ENCODE data around the gene TMEM259. TPM values are rescaled to one million over a fixed set of nuclear protein-coding genes. Genes with fewer than 3 reads are reported as not detected.

TMEM259 gene
- total and polyA plus RNA-seq, 9 of the 15 experiments (the other 6 are each of a cell fraction or from before 2014, with no cell fraction given) = 0.52 to 231 (median 63.6) TPM

DNA sequence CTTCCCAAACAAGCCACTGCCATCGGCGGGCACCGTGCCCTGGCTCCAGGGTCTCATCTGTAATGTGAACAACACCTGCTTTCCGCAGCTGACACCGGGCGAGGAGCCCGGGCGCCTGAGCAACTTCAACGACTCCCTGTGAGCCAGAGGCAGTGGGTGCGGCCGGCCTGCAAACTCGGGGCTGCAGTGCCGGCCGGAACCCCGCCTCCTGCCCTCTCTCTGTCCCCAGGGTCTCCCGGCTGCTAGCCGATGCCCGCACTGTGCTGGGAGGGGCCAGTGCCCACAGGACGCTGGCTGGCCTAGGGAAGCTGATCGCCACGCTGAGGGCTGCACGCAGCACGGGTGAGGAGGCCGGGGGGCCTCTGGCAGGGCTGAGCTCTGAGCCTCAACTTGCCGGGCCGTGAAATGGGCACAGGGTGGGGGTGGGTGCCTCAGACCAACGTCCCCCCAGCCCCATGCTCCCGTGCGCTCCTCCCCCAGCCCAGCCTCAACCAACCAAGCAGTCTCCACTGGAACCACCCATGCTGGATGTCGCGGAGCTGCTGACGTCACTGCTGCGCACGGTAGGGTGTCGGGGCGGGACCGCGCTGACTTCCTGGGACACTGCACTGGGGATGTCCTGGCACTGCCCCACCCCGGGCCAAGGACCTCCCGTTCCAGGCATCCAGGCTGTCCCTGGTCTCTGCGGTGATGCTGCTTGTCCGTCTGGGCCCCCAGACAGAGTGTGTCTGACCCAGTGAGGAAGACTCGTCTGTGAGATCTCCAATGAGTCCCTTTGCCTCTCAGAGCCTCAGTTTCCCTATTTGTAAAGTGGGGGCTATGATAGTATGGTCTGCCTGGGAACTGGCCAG is 21.1 kb upstream of the TMEM259 start (continued):
- TF ChIP-seq, protein P1, sequence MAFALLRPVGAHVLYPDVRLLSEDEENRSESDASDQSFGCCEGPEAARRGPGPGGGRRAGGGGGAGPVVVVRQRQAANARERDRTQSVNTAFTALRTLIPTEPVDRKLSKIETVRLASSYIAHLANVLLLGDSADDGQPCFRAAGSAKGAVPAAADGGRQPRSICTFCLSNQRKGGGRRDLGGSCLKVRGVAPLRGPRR (CRISPR knock-in tag; IDR thresholded peaks at IDR 0.05) = no peak
- TF ChIP-seq, protein P2, sequence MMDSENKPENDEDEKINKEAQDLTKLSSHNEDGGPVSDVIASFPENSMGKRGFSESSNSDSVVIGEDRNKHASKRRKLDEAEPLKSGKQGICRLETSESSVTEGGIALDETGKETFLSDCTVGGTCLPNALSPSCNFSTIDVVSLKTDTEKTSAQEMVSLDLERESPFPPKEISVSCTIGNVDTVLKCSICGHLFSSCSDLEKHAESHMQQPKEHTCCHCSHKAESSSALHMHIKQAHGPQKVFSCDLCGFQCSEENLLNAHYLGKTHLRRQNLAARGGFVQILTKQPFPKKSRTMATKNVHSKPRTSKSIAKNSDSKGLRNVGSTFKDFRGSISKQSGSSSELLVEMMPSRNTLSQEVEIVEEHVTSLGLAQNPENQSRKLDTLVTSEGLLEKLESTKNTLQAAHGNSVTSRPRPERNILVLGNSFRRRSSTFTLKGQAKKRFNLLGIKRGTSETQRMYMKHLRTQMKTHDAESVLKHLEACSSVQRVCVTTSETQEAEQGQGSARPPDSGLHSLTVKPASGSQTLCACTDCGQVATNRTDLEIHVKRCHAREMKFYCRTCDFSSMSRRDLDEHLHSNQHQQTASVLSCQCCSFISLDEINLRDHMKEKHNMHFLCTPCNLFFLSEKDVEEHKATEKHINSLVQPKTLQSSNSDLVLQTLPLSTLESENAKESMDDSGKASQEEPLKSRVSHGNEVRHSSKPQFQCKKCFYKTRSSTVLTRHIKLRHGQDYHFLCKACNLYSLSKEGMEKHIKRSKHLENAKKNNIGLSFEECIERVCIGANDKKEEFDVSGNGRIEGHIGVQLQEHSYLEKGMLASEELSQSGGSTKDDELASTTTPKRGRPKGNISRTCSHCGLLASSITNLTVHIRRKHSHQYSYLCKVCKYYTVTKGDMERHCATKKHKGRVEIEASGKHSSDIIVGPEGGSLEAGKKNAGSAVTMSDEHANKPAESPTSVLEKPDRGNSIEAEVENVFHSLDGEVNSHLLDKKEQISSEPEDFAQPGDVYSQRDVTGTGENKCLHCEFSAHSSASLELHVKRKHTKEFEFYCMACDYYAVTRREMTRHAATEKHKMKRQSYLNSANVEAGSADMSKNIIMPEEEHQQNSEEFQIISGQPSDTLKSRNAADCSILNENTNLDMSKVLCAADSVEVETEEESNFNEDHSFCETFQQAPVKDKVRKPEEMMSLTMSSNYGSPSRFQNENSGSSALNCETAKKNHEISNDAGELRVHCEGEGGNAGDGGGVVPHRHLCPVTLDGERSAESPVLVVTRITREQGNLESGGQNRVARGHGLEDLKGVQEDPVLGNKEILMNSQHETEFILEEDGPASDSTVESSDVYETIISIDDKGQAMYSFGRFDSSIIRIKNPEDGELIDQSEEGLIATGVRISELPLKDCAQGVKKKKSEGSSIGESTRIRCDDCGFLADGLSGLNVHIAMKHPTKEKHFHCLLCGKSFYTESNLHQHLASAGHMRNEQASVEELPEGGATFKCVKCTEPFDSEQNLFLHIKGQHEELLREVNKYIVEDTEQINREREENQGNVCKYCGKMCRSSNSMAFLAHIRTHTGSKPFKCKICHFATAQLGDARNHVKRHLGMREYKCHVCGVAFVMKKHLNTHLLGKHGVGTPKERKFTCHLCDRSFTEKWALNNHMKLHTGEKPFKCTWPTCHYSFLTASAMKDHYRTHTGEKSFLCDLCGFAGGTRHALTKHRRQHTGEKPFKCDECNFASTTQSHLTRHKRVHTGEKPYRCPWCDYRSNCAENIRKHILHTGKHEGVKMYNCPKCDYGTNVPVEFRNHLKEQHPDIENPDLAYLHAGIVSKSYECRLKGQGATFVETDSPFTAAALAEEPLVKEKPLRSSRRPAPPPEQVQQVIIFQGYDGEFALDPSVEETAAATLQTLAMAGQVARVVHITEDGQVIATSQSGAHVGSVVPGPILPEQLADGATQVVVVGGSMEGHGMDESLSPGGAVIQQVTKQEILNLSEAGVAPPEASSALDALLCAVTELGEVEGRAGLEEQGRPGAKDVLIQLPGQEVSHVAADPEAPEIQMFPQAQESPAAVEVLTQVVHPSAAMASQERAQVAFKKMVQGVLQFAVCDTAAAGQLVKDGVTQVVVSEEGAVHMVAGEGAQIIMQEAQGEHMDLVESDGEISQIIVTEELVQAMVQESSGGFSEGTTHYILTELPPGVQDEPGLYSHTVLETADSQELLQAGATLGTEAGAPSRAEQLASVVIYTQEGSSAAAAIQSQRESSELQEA (IDR thresholded peaks at IDR 0.05; ENCODE audit: low read depth) = no peak
- TF ChIP-seq JUNB (CRISPR knock-in tag; conservative IDR thresholded peaks at IDR 0.05) (no peak), TEAD4 (IDR thresholded peaks at IDR 0.05; ENCODE audit: low read length) (peak; percentile 13; the same call in 1 of the 2 replicates), TEAD4 (CRISPR knock-in tag; IDR thresholded peaks at IDR 0.05; ENCODE audit: borderline replicate concordance) (no peak), ELF1 (tag; IDR thresholded peaks at IDR 0.05) (no peak), PHF21A (IDR thresholded peaks at IDR 0.05; ENCODE audit: borderline replicate concordance, low read depth) (no peak), ZNF347 (CRISPR knock-in tag; IDR thresholded peaks at IDR 0.05; ENCODE audit: low read depth) (no peak), POLR2B (IDR thresholded peaks at IDR 0.05; ENCODE audit: low read depth, partially characterized antibody) (peak; percentile 39), ZNF121 (CRISPR knock-in tag; conservative IDR thresholded peaks at IDR 0.05) (0 out of 2 replicates have a peak, but pooled peaks have one; percentile 7)
- TF ChIP-seq, protein P3, sequence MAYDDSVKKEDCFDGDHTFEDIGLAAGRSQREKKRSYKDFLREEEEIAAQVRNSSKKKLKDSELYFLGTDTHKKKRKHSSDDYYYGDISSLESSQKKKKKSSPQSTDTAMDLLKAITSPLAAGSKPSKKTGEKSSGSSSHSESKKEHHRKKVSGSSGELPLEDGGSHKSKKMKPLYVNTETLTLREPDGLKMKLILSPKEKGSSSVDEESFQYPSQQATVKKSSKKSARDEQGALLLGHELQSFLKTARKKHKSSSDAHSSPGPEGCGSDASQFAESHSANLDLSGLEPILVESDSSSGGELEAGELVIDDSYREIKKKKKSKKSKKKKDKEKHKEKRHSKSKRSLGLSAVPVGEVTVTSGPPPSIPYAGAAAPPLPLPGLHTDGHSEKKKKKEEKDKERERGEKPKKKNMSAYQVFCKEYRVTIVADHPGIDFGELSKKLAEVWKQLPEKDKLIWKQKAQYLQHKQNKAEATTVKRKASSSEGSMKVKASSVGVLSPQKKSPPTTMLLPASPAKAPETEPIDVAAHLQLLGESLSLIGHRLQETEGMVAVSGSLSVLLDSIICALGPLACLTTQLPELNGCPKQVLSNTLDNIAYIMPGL (CRISPR knock-in tag; IDR thresholded peaks at IDR 0.05) = no peak
- TF ChIP-seq, protein P4, sequence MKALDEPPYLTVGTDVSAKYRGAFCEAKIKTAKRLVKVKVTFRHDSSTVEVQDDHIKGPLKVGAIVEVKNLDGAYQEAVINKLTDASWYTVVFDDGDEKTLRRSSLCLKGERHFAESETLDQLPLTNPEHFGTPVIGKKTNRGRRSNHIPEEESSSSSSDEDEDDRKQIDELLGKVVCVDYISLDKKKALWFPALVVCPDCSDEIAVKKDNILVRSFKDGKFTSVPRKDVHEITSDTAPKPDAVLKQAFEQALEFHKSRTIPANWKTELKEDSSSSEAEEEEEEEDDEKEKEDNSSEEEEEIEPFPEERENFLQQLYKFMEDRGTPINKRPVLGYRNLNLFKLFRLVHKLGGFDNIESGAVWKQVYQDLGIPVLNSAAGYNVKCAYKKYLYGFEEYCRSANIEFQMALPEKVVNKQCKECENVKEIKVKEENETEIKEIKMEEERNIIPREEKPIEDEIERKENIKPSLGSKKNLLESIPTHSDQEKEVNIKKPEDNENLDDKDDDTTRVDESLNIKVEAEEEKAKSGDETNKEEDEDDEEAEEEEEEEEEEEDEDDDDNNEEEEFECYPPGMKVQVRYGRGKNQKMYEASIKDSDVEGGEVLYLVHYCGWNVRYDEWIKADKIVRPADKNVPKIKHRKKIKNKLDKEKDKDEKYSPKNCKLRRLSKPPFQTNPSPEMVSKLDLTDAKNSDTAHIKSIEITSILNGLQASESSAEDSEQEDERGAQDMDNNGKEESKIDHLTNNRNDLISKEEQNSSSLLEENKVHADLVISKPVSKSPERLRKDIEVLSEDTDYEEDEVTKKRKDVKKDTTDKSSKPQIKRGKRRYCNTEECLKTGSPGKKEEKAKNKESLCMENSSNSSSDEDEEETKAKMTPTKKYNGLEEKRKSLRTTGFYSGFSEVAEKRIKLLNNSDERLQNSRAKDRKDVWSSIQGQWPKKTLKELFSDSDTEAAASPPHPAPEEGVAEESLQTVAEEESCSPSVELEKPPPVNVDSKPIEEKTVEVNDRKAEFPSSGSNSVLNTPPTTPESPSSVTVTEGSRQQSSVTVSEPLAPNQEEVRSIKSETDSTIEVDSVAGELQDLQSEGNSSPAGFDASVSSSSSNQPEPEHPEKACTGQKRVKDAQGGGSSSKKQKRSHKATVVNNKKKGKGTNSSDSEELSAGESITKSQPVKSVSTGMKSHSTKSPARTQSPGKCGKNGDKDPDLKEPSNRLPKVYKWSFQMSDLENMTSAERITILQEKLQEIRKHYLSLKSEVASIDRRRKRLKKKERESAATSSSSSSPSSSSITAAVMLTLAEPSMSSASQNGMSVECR (CRISPR knock-in tag; IDR thresholded peaks at IDR 0.05) = peak; percentile 86; the same call in 1 of the 2 replicates
